ENCODE results near the gene YES1. TPM values are rescaled to one million over a fixed set of nuclear protein-coding genes. Genes with fewer than 3 reads are reported as not detected.
A peak's percentile ranks its signal among the peaks of the same experiment; 100 is the strongest.

The YES1 gene
- total and polyA plus RNA-seq, 2 of the 13 experiments (the other 11 are each of a cell fraction or from before 2014, with no cell fraction given), result 17.2 to 70.8 TPM

- TF ChIP-seq ZNF605 (CRISPR knock-in tag; IDR thresholded peaks at IDR 0.05) (peak; percentile 45; the same call in 1 of the 2 replicates), MTF1 (CRISPR knock-in tag; IDR thresholded peaks at IDR 0.05) (no peak), ZNF484 (CRISPR knock-in tag; IDR thresholded peaks at IDR 0.05; ENCODE audit: borderline replicate concordance, low read depth) (no peak), ZNF496 (CRISPR knock-in tag; IDR thresholded peaks at IDR 0.05; ENCODE audit: insufficient replicate concordance) (no peak), TAF15 (IDR thresholded peaks at IDR 0.05; ENCODE audit: low read depth, low read length, poor library complexity, severe bottlenecking) (no peak), THAP11 (CRISPR knock-in tag; IDR thresholded peaks at IDR 0.05) (peak; percentile 83), ZZZ3 (CRISPR knock-in tag; IDR thresholded peaks at IDR 0.05; ENCODE audit: borderline replicate concordance) (no peak), MED8 (CRISPR knock-in tag; IDR thresholded peaks at IDR 0.05; ENCODE audit: insufficient replicate concordance) (no peak), SMARCE1 (IDR thresholded peaks at IDR 0.05; ENCODE audit: borderline replicate concordance) (no peak), KDM5A (IDR thresholded peaks at IDR 0.05; ENCODE audit: borderline replicate concordance, low read length) (peak; percentile 22; the same call in 1 of the 2 replicates), BCLAF1 (IDR thresholded peaks at IDR 0.05) (no peak), ZNF263 (CRISPR knock-in tag; IDR thresholded peaks at IDR 0.05) (0 out of 2 replicates have a peak, but pooled peaks have one; percentile 31), ZNF558 (CRISPR knock-in tag; IDR thresholded peaks at IDR 0.05; ENCODE audit: borderline replicate concordance) (no peak), GMEB1 (CRISPR knock-in tag; IDR thresholded peaks at IDR 0.05; ENCODE audit: borderline replicate concordance) (peak; percentile 73; the same call in 1 of the 2 replicates), ZNF839 (CRISPR knock-in tag; IDR thresholded peaks at IDR 0.05; ENCODE audit: borderline replicate concordance) (no peak)
These were observed 532 bp upstream of the YES1 start (continued) for GRCh38 chr18:812376-813171.

Data from HepG2 (cell line).